OCI-M1 (cell line): ENCODE data around the gene SGF29.
A peak's percentile ranks its signal among the peaks of the same experiment; 100 is the strongest.
"Not testable (repeated sequence)": the region's sequence is repeated elsewhere in the genome, so short reads cannot be mapped to it uniquely, and the experiment has no call there.

Experiments used
- DNase-seq: peaks from one replicate; lab custom pipeline; 2025; lab: John Stamatoyannopoulos, UW

SGF29 gene

GRCh38 chr16:28532940-28533647 is 20.6 kb upstream of the SGF29 start:
- DNase-seq, result no peak

GRCh38 chr16:28534542-28535373 is 19.0 kb upstream of the SGF29 start:
- DNase-seq, result peak; percentile 46

- no peak for DNase-seq
Observed at GRCh38 chr16:28537076-28537475, 16.6 kb upstream of the SGF29 start.

- no peak for DNase-seq
Observed at GRCh38 chr16:28537964-28538732, 15.6 kb upstream of the SGF29 start.

GRCh38 chr16:28538733-28539596 is 14.8 kb upstream of the SGF29 start, which contains the start of gene NUPR1:
Gene NUPR1, minus strand, starts transcription at chr16:28538974. Its CDS starts 67 bp downstream, at chr16:28538907.
- peak; percentile 48 for DNase-seq

- no peak for DNase-seq
Observed at GRCh38 chr16:28540346-28540745, 13.4 kb upstream of the SGF29 start.

GRCh38 chr16:28542646-28543045 is 11.1 kb upstream of the SGF29 start:
- DNase-seq, result no peak

GRCh38 chr16:28543072-28543471 is 10.6 kb upstream of the SGF29 start:
- DNase-seq, result peak; percentile 64

- no peak for DNase-seq
Observed at GRCh38 chr16:28544998-28545397, 8.7 kb upstream of the SGF29 start.

- DNase-seq, result not testable (repeated sequence)
Observed at GRCh38 chr16:28545964-28546363, 7.8 kb upstream of the SGF29 start.

GRCh38 chr16:28546626-28547025 is 7.1 kb upstream of the SGF29 start:
- no peak for DNase-seq

GRCh38 chr16:28548306-28548802 is 5.4 kb upstream of the SGF29 start:
- no peak for DNase-seq

GRCh38 chr16:28549301-28549899 is 4.3 kb upstream of the SGF29 start:
- DNase-seq, result peak; percentile 81

- DNase-seq, result peak; percentile 41
Observed at GRCh38 chr16:28554634-28555423, 1.1 kb downstream of the SGF29 start.

GRCh38 chr16:28555561-28555960 is 1.8 kb downstream of the SGF29 start:
- no peak for DNase-seq

GRCh38 chr16:28556914-28557320 is 3.2 kb downstream of the SGF29 start:
- no peak for DNase-seq

GRCh38 chr16:28558456-28558855 is 4.7 kb downstream of the SGF29 start:
- DNase-seq, result no peak

GRCh38 chr16:28561557-28562187 is 8.0 kb downstream of the SGF29 start:
- no peak for DNase-seq

- DNase-seq, result no peak
Observed at GRCh38 chr16:28562199-28562598, 8.5 kb downstream of the SGF29 start.

- no peak for DNase-seq
Observed at GRCh38 chr16:28563218-28563617, 9.5 kb downstream of the SGF29 start.
